NCI-H510A (cell line): ENCODE results near the gene MTHFSD.

Experiments used
- DNase-seq: peaks from one replicate; lab custom pipeline; 2025; lab: John Stamatoyannopoulos, UW

Gene MTHFSD

DNA sequence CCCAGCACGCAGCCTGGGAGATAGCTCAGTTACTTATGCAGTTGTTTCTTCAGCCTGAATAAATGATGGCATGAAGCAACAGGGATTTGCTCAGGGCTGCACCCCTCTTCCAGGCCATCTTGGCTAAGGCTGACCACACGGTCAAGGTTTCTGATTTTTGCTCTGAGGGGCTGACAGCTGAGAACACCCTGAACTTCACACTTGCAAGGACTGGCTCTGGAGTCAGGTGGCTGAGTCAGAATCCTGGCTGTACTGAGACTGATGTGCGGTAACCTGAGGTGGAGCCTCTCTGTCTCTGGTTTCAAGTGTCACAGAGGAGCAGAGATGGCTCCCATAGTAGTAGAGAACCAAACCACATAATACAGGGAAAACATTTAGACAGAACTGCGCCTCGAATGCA lies 4.8 kb downstream of the MTHFSD start:
- DNase-seq = no peak

DNA sequence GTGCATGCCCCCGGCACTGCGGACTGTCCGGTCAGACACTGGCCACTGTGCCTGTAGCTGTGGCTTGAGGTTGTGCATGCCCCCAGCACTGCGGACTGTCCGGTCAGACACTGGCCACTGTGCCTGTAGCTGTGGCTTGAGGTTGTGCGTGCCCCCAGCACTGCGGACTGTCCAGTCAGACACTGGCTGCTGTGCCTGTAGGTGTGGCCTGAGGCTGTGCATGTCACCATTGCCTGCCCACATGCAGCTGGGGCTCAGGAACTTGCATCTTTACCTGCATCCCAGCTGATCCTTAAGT lies 5.2 kb downstream of the MTHFSD start:
- no peak for DNase-seq

DNA sequence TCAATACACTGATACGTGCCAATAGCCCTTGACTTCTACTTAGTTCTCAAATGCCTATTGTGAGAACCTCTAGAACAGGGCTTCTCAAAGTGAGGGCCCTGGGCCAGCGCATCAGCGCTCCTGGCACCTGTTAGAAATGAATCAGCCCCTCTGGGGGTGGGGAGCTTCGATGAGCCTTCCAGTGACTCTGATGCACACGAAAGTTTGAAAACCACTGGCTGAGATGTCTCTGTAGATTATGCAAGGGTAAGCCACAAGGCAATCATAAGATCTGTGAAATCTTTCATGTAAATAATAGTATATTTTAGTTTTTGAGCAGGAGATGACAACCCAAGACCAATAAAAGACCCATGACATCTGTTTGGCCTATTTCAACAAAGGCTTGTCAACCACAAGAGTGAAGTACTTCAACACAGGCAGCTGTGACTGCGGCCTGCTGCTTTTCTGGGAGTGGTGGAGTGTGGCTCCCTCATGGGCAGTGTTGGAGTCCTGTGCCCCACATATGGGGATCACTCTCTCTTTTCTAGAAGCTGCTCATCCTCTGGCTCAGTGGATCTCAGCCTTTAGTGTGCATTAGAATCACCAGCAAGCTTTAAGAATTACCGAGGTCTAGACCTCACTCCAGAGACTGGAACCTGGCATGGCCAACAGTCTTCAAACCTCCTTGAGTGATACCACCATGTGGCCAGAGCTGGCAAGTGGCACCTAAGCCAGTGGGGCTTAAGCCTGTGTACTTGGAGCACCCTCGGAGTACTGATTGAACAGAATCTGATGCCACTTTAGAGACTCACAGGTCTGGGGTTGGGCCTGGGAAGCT lies 5.8 kb downstream of the MTHFSD start:
- DNase-seq = no peak

DNA sequence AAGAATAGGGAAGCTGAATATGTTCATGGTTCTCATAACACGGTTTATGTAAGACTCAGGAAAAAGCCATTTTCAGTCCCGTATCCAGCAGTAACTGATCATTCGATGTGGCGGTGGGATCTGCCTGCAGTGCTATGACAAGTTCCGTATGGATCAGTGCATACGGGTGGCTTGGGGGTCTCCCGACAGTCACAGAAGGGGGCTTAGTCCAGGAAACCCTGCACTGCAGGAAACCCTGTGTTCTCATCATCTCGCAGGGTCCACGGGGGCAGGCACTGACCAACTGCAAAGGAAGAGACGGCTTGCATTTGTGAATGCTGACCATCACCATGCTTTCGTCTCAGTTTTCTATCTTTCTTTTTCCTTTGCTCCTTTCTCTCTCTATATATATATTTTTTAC lies 7.7 kb downstream of the MTHFSD start:
- DNase-seq = no peak

DNA sequence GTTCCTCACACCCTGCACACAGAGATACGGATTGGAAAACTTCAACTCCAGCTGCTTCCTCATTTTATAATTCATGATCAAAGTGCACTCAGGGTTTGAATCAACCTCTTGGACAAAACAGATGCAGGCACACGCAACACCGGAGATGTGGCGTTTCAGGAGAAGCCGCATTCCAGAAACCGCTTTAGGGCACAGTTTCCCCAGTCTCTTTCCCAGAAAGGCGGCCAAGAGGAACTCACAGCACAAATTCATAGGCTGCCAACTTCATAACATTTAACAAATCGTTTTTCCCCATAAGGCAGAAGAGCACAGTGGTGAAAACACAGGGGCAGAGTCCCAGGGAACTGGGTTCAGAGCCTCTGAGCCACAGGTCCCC lies 8.4 kb downstream of the MTHFSD start:
- no peak for DNase-seq

DNA sequence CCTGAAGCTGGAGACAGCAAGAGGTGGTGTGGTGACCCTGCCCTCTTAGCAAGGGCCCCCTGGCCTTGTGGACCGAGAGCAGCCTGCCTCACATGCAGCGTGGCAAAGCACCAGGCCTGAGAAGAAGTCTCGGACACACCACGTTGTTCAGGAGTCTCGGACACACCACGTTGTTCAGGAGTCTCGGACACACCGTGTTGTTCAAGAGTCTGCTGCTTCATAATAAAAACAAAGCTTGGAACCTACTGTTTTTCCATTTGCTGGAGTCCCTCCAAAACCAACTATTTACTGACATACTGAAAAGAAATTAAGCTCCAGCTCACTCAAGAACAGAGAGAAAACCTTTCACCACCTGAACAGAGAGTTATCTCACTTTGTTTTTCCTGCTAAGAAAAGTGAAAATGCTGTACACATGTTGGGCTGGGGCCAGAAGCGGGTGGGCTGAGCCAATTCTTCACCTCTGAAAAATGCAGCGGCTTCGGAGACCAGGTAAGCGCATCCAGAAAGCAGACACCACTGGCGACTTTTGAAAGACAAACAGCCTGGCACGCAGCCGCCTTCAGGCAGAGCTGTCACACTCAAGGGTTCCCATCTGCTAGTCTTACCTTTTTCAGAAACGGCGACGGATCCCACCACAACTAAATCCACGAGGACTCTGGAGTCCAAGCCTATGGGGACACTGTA lies 8.9 kb downstream of the MTHFSD start:
- no peak for DNase-seq

DNA sequence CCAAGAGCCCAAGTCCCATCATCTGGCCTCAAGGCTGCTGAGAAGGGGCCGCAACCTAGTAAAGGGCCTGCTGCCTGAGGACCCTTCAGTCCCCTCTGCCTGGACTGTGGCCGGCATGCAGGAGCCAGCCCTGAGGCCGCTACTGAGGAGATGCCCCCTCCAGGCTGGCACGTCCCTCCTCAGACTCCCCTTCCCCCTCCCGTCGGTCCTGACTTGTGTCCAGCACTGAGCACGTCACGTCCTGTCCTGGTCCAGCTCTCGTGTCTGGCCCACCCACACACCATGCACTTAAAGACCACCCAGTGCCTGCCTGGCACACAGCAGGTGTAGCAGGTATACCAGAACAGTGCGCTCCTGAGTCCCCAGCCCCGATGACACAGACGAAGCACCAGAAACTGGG lies 9.6 kb downstream of the MTHFSD start:
- DNase-seq = no peak

DNA sequence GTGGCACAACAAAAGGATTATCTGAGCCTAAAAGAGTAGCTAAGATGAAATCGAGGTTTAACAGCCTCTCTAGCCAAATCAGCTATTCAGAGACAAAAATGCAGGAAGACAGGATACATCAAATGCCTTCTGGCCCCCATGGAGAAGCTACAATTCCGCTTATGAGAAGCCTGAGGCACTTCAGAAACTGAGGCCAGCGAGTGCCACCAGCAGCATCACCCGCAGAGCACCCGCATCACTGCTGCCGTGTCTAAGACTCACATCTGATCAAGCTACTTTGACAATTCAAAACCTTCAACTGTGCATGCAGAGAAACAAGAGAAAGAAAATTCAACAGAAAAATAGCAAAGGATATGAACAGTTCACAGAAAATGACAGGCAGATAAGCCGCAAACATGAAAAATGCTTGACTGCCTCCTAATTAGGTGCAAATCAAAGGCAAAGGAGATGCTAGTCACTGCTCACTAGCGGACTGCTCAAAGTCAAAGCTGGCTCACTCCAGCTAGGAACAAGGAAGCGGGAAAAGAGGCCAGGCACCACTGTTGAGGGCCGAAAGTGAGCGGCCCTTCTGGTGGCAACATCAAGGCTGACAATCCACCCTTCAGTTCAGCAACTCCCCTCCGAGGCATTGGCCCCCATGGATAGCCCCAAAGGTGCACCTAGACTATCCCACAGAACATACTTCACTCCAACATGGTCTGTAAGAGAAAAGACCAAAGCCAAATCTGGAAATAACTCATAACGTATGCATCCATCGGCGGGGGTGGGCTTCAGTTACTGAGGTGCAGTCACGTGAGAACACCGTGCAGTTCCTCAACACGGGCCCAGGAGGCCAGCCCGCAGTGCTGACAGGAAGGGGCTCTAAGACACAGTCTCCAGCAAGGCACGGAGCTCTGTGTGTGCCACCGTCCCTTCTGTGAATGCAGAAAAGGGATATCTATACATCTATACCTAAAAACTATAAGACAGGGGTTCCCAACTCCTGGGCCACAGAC lies 12.0 kb downstream of the MTHFSD start:
- no peak for DNase-seq

DNA sequence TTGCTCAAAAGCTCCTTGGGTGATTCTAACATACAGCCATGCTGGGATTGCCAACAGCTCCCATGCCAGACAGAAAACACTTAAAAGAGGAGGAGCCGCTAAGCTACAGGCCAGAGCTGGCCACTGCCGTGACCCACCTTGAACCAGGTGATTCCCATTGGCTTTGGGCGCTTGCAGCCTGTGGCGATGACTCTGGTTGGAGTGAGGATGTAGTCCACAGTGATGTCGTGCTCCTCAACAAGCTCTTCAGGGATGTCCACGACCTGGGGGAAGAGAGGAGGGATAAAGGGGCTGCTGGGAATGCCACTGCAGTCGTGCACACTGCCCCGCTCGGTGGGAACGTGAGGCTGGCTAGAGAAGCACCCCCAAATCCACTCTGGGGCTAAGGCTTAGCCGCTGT lies 13.5 kb downstream of the MTHFSD start:
- DNase-seq = no peak

DNA sequence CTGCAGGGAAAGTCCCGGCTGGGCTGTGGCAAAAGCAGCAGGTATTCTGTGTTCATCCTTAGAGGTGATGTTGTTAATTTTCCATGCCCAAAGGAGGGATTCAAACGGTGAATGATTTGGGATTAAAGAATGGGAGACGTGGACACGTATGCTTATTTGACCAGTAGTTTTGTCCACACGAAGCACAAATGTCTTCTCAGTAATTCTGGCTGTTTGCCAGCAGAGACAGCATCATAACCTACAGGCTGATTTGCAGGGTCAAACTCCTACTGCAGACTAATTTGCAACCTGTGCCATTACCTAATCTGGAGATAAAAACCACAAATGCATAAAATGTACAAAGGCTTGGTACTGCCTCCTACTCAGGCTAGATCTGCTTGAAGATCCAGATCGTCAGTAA lies 14.1 kb downstream of the MTHFSD start:
- DNase-seq = no peak

DNA sequence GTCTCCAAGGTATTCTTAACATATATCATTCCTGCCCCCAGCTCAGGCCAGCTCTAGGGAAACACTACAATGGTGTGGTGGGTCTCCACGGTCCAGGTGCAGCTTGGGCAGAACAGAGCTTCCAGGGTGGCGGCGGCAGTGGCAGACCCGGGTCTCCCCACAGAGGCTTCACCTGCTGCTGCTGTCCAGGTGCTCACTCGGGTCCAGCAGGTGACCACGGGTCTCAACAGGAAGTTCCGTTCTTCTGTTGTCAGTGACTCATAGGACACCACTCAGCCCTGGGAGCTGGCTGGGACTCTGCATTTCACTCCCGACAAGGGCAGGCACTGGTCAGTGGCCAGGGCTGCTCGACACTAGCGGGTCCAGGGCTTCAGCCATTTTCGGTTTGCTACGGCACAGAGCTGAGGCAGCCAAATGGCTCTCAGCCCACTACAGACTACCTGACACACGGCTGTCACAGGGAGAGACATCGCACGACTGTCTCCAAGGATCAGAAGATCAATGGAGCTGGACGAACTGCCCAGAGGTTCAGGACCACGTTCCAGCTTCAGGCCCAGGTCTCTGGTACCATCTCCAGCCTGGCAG lies 16.7 kb downstream of the MTHFSD start:
- no peak for DNase-seq

DNA sequence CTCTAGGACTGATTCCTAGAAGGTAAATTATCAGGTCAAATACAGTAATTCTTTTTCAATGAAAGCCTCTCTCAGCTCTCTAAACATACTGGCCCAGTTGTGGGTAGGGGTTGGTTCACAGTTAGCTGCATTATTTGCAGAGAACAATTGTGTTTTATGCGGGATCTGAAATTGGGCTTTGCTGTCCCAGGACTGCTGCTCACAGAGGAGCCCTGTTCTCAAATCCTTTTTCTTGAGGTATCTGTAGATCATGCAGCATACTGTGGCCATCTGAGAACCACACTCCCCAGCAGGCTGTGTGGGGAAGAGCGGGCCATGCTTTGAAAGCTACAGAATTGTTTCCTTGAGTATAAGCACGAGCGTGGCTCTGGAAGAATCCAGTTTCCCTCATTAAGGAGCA lies 17.5 kb downstream of the MTHFSD start:
- no peak for DNase-seq

DNA sequence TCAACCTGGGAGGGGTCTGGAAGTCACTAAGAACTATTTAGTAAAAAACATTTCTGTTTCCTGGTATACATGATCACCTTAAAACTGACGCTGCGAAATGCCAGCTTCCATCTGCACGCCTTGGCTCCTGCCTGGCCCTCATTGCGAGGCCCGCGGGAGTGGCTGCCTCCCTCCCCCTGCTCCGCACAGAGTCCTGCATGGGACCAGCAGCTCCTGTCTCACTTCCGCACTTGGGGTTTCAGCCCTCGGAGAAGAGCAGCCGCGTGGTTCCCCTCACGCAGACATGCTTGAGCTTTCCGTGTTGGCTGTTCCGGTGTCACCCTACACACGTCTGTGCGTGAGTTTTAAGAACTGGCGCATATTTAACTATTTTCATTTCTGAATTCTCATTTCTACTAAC lies 18.4 kb downstream of the MTHFSD start:
- DNase-seq = no peak

DNA sequence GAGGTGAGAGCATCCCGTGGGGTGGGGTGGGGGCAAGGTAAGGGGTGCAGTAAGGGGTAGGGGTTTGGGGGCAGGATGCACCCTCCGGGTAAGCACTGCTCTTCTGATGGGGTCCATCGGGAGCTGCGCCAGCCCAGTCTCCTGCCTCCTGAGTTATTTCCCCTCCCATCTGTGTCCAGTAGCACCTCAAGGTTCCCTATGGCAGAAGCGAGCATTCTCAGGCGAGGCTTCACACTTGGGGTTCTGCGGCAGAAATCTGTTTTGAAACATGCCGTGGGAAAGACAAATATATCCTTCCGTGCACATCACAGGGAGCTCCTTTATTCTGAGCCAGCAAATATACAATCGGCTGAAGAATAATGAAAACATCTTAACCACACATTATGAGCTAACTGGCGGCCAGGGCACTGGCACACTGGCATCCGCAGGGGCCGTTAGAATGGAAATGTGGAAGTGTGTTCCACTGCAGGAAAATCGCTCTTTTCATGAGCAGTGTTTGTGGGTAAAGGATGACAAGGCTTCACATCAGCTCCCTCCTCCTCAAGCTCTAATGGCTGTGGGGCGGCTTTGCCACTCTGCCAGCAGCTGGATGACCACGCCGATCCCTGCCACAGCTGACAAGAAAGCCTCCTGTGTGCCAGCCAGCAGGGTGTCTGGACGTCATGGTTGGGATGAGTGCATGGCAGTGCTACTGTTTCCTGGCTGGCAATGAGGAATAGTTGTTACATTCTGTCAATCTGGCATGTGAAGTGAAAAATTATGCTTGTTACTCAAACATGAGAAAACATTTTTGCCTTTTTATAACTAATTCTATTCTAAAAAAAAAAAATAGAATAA lies 20.0 kb downstream of the MTHFSD start:
- no peak for DNase-seq

DNA sequence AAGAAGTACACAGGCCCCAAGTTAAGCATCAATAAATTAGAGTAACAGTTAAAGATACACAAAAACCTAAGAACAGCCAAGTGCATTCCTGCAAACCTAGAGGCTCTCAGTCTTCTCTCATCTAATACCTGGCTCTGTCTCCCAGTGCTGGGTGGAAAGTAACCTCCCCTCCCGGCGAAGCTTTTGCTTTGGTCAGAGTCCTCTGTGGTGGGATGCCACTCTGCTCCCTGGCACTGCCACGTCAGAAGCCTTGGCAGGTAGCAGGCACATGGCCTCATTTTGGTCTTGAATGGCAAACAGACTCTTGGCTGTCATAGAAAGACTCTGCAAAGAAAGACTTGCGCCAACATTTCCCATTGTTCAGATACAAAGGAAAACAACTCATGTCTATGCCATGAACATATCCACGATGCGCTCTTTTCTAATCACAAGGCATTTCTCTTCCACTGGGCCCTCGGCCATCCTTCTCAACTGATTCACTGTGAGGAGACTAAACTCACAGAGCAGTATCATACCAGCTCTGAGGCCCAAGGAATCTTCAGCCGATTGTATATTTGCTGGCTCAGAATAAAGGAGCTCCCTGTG lies 21.2 kb downstream of the MTHFSD start:
- no peak for DNase-seq

DNA sequence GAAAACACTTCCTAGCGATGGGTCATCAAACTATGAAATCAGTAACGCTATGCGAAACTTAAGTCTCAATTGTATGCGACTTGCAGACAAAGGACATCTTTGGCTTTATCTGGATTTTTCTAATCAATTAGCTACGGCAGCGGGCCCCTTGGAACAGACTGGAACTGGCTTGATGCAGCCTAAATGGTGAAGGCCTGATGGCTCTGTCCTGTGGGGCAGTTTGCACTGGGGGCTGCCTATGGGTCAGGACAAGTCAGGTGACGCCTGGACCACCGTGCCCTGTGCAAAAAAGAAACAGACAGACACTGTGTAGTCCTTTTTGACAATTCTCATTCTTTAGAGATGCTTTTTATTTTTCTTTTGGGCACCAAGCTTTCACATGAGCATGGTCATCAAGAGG lies 22.0 kb downstream of the MTHFSD start:
- no peak for DNase-seq

DNA sequence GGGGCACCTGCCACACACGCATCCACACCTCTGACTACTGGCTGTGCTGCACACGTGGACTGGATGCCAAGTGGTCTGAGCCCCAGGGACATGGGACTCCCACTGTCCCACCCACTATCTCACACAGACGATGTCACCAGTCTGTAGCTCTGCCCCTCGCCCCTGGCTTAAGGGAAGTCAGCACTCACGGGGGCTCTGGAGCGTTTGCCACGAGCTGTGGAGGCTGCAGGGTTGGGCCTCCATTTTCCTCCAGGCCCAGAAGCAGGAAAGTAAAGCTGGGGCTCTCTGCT lies 22.6 kb downstream of the MTHFSD start:
- no peak for DNase-seq

DNA sequence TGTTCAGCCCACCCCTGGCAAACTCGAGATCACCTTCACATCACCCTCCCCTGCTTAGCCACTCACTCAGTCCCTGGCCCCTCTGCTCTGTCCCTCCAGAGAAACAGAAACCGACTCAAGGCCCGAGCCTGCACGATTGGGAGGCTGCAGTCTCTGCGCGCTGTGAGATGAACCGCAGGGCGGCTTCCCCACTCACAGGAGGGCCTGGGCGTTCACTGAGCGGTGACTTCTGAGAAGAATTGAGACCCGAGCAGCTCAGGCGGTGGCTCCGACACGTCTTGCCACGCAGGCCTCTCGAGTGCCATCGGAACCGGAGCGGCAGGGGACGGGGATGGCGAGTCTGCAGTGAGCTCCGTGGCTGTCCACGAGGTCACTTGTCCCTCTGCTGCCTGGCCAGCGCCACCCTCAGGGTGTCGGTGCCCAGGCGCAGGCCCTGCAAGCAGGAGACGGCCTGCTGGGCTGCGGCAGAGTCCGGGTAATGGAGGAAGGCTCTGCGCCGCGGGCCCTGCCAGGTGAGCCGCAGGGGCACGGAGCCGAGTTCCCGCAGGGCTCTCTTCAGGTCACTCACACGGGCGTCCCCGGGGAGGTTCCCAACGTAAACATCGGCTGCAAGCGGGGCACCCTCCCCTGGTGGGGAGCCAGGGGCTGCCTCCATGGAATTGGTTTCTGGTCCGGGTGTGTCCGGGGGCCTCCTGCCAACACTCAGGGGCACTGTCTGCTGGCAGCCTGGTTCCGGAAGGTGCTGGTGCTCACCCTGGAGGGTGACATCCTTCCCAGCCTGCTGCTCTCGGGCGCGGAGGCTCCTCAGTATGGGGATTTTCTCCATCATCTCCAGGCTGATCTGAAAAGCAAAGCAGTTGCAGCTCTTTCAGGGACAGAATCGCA lies 23.2 kb downstream of the MTHFSD start:
- DNase-seq = no peak

DNA sequence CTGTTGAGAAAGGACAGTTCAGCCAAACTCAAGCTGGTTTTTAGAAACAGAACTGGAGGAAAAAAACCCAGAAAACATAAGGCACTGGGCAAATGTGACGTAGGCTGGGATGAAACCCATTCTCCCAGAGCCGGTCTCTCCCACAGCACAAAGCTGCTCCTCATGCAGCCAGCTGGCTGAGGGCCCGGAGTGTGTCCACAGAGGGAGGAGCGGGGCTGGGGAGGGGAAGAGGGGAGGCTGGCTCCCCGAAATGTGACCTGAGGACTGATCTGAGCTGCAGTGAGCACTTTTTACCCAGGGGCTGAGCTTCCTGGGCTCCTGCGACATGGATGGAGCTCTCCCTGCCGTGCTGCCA lies 23.9 kb downstream of the MTHFSD start:
- no peak for DNase-seq
